ENCODE results near the gene BTBD2. TPM values are rescaled to one million over a fixed set of nuclear protein-coding genes. Genes with fewer than 3 reads are reported as not detected.
A peak's percentile ranks its signal among the peaks of the same experiment; 100 is the strongest.

The BTBD2 gene
- total and polyA plus RNA-seq, 10 of the 15 experiments (the other 5 are each of a cell fraction or from before 2014, with no cell fraction given) = 0.13 to 66.2 (median 10.4) TPM

GRCh38 chr19:2049741-2050348, 34.3 kb upstream of the BTBD2 start (continued):
- no peak for TF ChIP-seq ZBTB33 (IDR thresholded peaks at IDR 0.05)
- no peak for TF ChIP-seq CHD4 (IDR thresholded peaks at IDR 0.05)
- TF ChIP-seq NFYB (IDR thresholded peaks at IDR 0.05; ENCODE audit: insufficient read depth, low read depth, low read length) = no peak
- TF ChIP-seq PAX8 (IDR thresholded peaks at IDR 0.05) = no peak
- 0 out of 2 replicates have a peak, but pooled peaks have one; percentile 24 for TF ChIP-seq TAF1 (IDR thresholded peaks at IDR 0.05; ENCODE audit: borderline replicate concordance, low read depth, low read length)
- peak; percentile 66; the same call in 1 of the 2 replicates for TF ChIP-seq POLR2A (IDR thresholded peaks at IDR 0.05; ENCODE audit: low read depth, low read length)
- no peak for TF ChIP-seq KAT2A (conservative IDR thresholded peaks at IDR 0.05; ENCODE audit: control insufficient read depth, low read depth, low read length)
- no peak for TF ChIP-seq MXI1 (IDR thresholded peaks at IDR 0.05; ENCODE audit: low read depth, low read length)
- no peak for TF ChIP-seq HCFC1 (IDR thresholded peaks at IDR 0.05; ENCODE audit: low read length)
- no peak for TF ChIP-seq SRF (IDR thresholded peaks at IDR 0.05; ENCODE audit: low read depth in 2 of 2, low read length in 2 of 2)
- no peak for TF ChIP-seq GATAD2B (conservative IDR thresholded peaks at IDR 0.05; ENCODE audit: low read depth)
- TF ChIP-seq STAT3 (IDR thresholded peaks at IDR 0.05; ENCODE audit: low read depth, low read length) = no peak
- TF ChIP-seq PBX3 (IDR thresholded peaks at IDR 0.05; ENCODE audit: insufficient replicate concordance, low read depth, low read length) = no peak
- TF ChIP-seq ZNF217 (IDR thresholded peaks at IDR 0.05) = no peak
- no peak for TF ChIP-seq YBX1 (IDR thresholded peaks at IDR 0.05)
- no peak for TF ChIP-seq CHD1 (IDR thresholded peaks at IDR 0.05; ENCODE audit: low read depth, low read length)
- TF ChIP-seq SMAD5 (IDR thresholded peaks at IDR 0.05; ENCODE audit: low read depth) = no peak
- TF ChIP-seq ZBED1 (IDR thresholded peaks at IDR 0.05; ENCODE audit: borderline replicate concordance) = 0 out of 2 replicates have a peak, but pooled peaks have one; percentile 15
- TF ChIP-seq RCOR1 (conservative IDR thresholded peaks at IDR 0.05; ENCODE audit: low read depth, low read length) = no peak
- no peak for TF ChIP-seq HDAC6 (IDR thresholded peaks at IDR 0.05; ENCODE audit: unreplicated experiment)
- TF ChIP-seq SMARCA5 (IDR thresholded peaks at IDR 0.05) = no peak
- TF ChIP-seq CUX1 (IDR thresholded peaks at IDR 0.05; ENCODE audit: insufficient replicate concordance, low read depth, low read length) = no peak
- no peak for TF ChIP-seq SIX5 (IDR thresholded peaks at IDR 0.05; ENCODE audit: low read depth, low read length, severe bottlenecking)
- peak; percentile 49 for TF ChIP-seq IKZF1 (conservative IDR thresholded peaks at IDR 0.05)
- TF ChIP-seq ZNF384 (IDR thresholded peaks at IDR 0.05; ENCODE audit: borderline replicate concordance, low read depth, low read length) = no peak
- TF ChIP-seq DPF2 (IDR thresholded peaks at IDR 0.05) = 0 out of 2 replicates have a peak, but pooled peaks have one; percentile 62
